ES-I3 (cell line): Measurements from ENCODE around the gene FBLN1.
"Not testable (repeated sequence)": the region's sequence is repeated elsewhere in the genome, so short reads cannot be mapped to it uniquely, and the experiment has no call there.

Experiments used
- H3K36me3 ChIP-seq: 2 replicates; pipeline ENCODE4 v1.6.1; 2013; ENCODE audit warnings: mild to moderate bottlenecking, low read length, control low read depth, moderate library complexity; ENCODE audit not compliant: insufficient read depth
- H3K4me1 ChIP-seq: 2 replicates; pipeline ENCODE4 v1.6.1; 2013; ENCODE audit warnings: mild to moderate bottlenecking, control low read depth, low read length; ENCODE audit not compliant: insufficient read depth
- H3K9ac ChIP-seq: 2 replicates; pipeline ENCODE4 v1.6.1; 2013; ENCODE audit warnings: low read depth, mild to moderate bottlenecking, low read length, moderate library complexity
- H3K9me3 ChIP-seq: 2 replicates; pipeline ENCODE4 v1.6.1; 2013; ENCODE audit warnings: mild to moderate bottlenecking, low read length, moderate library complexity; ENCODE audit not compliant: control insufficient read depth, insufficient read depth

Gene FBLN1

GRCh38 chr22:45502215-45503049 is at the start of gene FBLN1:
Gene FBLN1 (plus strand): TSS chr22:45502883. CDS start chr22:45502986, 103 bp downstream.
- Histone ChIP-seq H3K4me1 (peaks cover 25% of the 10 kb centered on the region), H3K36me3 (no peaks in the 10 kb centered on the region), H3K9ac (peak within 1 kb of the TSS; percentile 65), H3K9me3 (no peaks in the 10 kb centered on the region)

- H3K9me3 ChIP-seq, result no peaks in the 10 kb centered on the region
- H3K4me1 ChIP-seq, result no peaks in the 10 kb centered on the region
- no peaks in the 10 kb centered on the region for H3K36me3 ChIP-seq
- H3K9ac ChIP-seq, result no peak overlapping the region
Observed at GRCh38 chr22:45453764-45454163, 48.9 kb upstream of the FBLN1 start.

- Histone ChIP-seq H3K4me1 (no peaks in the 10 kb centered on the region), H3K36me3 (no peaks in the 10 kb centered on the region), H3K9me3 (no peaks in the 10 kb centered on the region), H3K9ac (no peak overlapping the region)
Observed at GRCh38 chr22:45454275-45454674, 48.4 kb upstream of the FBLN1 start.

- no peaks in the 10 kb centered on the region for H3K4me1 ChIP-seq
Observed at GRCh38 chr22:45455212-45455611, 47.5 kb upstream of the FBLN1 start.

GRCh38 chr22:45455621-45456020 is 47.1 kb upstream of the FBLN1 start:
- Histone ChIP-seq H3K9ac (no peak overlapping the region), H3K36me3 (no peaks in the 10 kb centered on the region), H3K9me3 (no peaks in the 10 kb centered on the region), H3K4me1 (no peaks in the 10 kb centered on the region)

More at GRCh38 chr22:45455212-45455611, 47.5 kb upstream of the FBLN1 start:
- Histone ChIP-seq H3K9ac (no peak overlapping the region), H3K9me3 (no peaks in the 10 kb centered on the region), H3K36me3 (no peaks in the 10 kb centered on the region)

- H3K9me3 ChIP-seq, result no peaks in the 10 kb centered on the region
- no peaks in the 10 kb centered on the region for H3K4me1 ChIP-seq
- H3K9ac ChIP-seq, result no peak overlapping the region
- no peaks in the 10 kb centered on the region for H3K36me3 ChIP-seq
Observed at GRCh38 chr22:45456811-45457210, 45.9 kb upstream of the FBLN1 start.

GRCh38 chr22:45458532-45458931 is 44.2 kb upstream of the FBLN1 start:
- no peaks in the 10 kb centered on the region for H3K9me3 ChIP-seq
- no peak overlapping the region for H3K9ac ChIP-seq
- no peaks in the 10 kb centered on the region for H3K36me3 ChIP-seq
- no peaks in the 10 kb centered on the region for H3K4me1 ChIP-seq

- no peaks in the 10 kb centered on the region for H3K9me3 ChIP-seq
- H3K36me3 ChIP-seq, result no peaks in the 10 kb centered on the region
- H3K9ac ChIP-seq, result no peak overlapping the region
- no peaks in the 10 kb centered on the region for H3K4me1 ChIP-seq
Observed at GRCh38 chr22:45459235-45459634, 43.4 kb upstream of the FBLN1 start.

- no peaks in the 10 kb centered on the region for H3K36me3 ChIP-seq
- no peak overlapping the region for H3K9ac ChIP-seq
- H3K4me1 ChIP-seq, result no peaks in the 10 kb centered on the region
Observed at GRCh38 chr22:45460288-45461109, 42.2 kb upstream of the FBLN1 start.

GRCh38 chr22:45462034-45462655 is 40.5 kb upstream of the FBLN1 start:
- H3K9ac ChIP-seq, result no peak overlapping the region
- no peaks in the 10 kb centered on the region for H3K4me1 ChIP-seq
- no peaks in the 10 kb centered on the region for H3K36me3 ChIP-seq
- peaks cover 4% of the 10 kb centered on the region; the same call in 1 of the 2 replicates for H3K9me3 ChIP-seq

More at GRCh38 chr22:45460288-45461109, 42.2 kb upstream of the FBLN1 start:
- no peaks in the 10 kb centered on the region for H3K9me3 ChIP-seq

GRCh38 chr22:45463691-45464090 is 39.0 kb upstream of the FBLN1 start:
- not testable (repeated sequence) for H3K9ac ChIP-seq, H3K4me1 ChIP-seq, H3K36me3 ChIP-seq, H3K9me3 ChIP-seq

- Histone ChIP-seq H3K9me3 (peaks cover 5% of the 10 kb centered on the region; the same call in 1 of the 2 replicates), H3K9ac (no peak overlapping the region), H3K36me3 (no peaks in the 10 kb centered on the region), H3K4me1 (peaks cover 12% of the 10 kb centered on the region)
Observed at GRCh38 chr22:45465633-45466032, 37.0 kb upstream of the FBLN1 start.

- Histone ChIP-seq H3K9ac (no peak overlapping the region), H3K36me3 (no peaks in the 10 kb centered on the region), H3K9me3 (peaks cover 5% of the 10 kb centered on the region; the same call in 1 of the 2 replicates), H3K4me1 (peaks cover 14% of the 10 kb centered on the region)
Observed at GRCh38 chr22:45468872-45469271, 33.8 kb upstream of the FBLN1 start.

- H3K9ac ChIP-seq, result no peak overlapping the region
Observed at GRCh38 chr22:45469281-45470073, 33.2 kb upstream of the FBLN1 start.

More at GRCh38 chr22:45469281-45470073, 33.2 kb upstream of the FBLN1 start:
- H3K9me3 ChIP-seq, result peaks cover 5% of the 10 kb centered on the region; the same call in 1 of the 2 replicates
- H3K4me1 ChIP-seq, result peaks cover 14% of the 10 kb centered on the region
- H3K36me3 ChIP-seq, result no peaks in the 10 kb centered on the region
